HG03378 (cell line): ENCODE results near the gene MGAM2.

Source experiments
- ATAC-seq: cut with Tn5 transposase; IDR thresholded peaks from one replicate; pipeline ENCODE4 v1.9.1; 2021; ENCODE audit warnings: mild to moderate bottlenecking, moderate library complexity; ENCODE audit not compliant: unreplicated experiment

Gene MGAM2

GRCh38 chr7:142257958-142258357, 146.4 kb downstream of the MGAM2 start, which contains the start of gene PRSS58:
PRSS58 (minus strand) TSS chr7:142258058; CDS start chr7:142257707, 351 bp downstream.
- no peak for ATAC-seq

GRCh38 chr7:142263598-142264380, 152.3 kb downstream of the MGAM2 start:
- ATAC-seq = no peak
